NCI-H748 (cell line): Measurements from ENCODE around the gene DNM1.
A peak's percentile ranks its signal among the peaks of the same experiment; 100 is the strongest.
"Not testable (repeated sequence)": the region's sequence is repeated elsewhere in the genome, so short reads cannot be mapped to it uniquely, and the experiment has no call there.

Experiments
- DNase-seq: peaks from one replicate; lab custom pipeline; 2025; ENCODE audit not compliant: unreplicated experiment; lab: John Stamatoyannopoulos, UW

The DNM1 gene

GRCh38 chr9:128175726-128176125 is 27.5 kb upstream of the DNM1 start:
- no peak for DNase-seq

DNA sequence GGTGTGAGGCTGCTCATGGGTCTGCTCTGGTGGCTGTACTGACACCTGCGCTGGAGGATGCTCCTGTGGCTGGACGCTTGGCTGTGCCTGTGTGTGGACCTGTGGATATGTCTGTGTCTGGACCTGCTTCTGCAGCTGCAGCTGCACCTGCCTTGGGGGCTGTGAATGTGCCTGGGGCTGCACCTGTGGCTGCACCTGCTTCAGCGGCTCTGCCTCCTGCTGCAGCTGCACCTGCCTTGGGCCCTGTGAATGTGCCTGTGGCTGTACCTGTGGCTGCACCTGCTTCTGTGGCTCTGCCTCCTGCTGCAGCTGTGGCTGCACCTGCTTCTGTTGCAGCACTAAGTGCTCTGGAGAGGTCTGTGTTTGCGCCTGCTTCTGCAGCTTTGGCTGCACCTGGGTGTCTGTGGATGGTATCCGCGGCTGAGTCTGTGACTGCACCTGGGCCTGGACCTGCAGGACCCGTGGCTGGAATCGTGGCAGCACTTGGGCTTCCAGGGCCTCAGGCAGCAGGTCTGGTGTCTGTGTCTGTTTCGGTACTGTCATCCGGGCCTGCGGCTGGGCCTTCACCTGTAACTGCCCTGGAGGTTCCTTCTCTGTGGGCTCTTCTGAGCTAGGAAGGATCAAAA is 24.3 kb upstream of the DNM1 start:
- no peak for DNase-seq

DNA sequence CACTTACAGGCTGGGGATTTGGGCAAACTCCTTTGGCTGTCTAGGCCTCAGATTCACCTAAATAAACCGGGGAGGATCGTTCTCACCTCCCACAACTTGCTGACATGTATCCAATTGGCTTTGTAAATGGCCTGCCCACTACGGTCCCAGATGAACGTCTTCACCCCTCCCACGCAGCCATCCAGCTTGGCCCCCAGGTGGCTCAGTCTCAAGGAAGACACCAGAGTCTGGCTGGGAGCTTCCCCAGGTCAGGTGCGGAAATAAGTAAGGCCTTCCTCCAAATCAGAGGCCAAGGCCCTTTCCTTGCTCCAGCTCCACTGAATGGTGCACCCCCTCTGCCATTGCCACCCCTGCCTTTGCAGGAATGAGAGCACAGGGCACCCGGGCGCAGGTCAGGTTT is 23.2 kb upstream of the DNM1 start:
- no peak for DNase-seq

DNA sequence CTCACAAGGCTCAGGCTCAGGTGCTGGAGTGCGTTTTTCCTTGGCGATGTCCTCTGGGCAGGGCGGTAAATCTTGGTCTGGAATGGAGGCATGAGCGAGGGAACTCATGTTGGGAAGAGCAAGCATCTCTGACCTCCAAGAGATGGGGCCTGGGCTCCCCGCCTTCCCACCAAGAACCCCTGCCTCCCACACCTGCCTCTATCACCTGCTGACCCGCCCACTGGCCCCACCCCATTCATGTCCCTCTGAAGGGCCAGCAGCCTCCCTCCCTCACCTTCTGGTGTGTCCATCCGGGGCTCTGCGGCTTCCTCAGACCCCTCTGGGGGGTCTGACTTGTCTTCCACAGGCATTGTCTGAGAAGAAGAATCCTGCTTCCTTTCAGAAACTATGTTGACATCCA is 22.7 kb upstream of the DNM1 start:
- no peak for DNase-seq

GRCh38 chr9:128181480-128181879 is 21.7 kb upstream of the DNM1 start:
- not testable (repeated sequence) for DNase-seq

DNA sequence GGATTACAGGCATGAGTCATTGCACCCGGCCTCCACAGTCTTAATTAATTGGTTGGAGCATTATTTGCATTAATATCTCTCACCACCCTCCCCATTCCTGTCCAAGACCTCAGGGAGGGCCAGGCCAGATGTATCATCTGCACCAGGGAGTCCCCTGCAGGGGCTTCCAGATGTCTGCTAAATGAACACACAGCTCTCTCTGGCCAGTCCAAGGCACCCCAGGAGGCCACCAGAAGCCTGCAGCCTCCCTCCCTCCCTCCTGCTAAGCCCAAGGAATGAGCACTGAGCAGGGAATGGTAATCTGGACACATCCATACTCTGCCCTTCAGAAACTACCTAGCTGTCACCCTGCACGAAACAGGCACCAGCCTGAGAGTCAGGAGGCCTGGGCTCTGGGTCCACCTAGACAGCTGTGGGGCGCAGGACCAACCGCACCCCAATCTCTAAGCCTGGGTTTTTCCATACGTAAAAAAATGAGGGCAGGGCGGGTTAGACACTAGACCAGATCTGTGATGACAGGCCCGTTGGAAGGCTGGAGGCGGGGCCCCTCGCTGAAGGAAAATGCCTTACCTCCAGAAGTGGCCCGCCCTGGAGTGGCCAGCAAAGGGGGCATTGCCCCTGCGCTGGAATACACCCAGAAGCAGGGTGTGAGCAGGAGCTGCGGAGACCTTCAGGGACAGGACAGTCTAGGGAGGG is 20.1 kb upstream of the DNM1 start:
- DNase-seq, result no peak

- DNase-seq, result no peak
Measured at GRCh38 chr9:128185979-128186965, 16.9 kb upstream of the DNM1 start.

- no peak for DNase-seq
Measured at GRCh38 chr9:128187361-128187760, 15.8 kb upstream of the DNM1 start.

- DNase-seq, result no peak
Measured at GRCh38 chr9:128188209-128188608, 15.0 kb upstream of the DNM1 start.

- DNase-seq, result no peak
Measured at GRCh38 chr9:128190013-128190412, 13.2 kb upstream of the DNM1 start.

DNA sequence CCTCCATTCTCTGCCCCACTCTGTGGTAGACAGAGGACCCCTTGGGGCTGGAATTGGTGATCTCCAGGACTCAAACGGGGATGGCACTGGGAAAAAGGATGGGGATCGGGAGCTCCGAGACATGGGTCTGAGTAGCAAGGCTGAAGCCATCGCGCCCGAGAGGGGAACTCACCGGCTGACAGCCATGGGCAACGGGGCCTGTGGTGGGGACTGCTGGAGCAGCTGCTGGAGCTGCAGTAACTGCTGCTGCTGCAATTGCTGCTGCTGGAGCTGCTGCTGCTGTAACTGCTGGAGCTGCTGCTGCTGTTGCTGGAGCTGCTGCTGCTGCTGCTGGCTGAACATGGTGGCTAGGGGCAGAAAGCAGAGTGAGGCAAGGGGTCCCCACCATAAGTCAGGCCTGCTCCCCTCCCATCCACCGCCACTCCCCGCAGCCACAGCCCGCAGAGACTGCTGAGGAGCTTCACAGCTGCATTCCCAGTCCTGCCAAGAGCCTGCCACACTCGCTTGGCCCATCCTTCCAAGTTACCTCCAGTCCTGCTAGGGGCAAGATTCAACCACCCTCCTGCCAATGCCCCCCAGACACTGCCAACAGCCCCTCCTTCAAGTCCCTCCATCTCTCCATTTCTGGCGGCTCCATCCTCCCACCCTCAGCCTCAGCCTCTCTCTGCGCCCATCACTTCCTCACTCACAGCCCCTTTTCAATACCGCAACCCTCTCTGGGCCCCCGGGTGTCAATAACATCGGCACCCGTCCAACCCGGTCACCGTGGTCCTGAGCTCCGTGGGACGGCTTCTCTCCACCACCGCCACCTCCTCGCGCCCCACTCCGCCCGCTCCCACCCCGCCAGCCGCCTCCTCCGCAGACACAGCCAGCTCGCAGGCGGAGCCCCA is 12.4 kb upstream of the DNM1 start:
- DNase-seq, result peak; percentile 46

DNA sequence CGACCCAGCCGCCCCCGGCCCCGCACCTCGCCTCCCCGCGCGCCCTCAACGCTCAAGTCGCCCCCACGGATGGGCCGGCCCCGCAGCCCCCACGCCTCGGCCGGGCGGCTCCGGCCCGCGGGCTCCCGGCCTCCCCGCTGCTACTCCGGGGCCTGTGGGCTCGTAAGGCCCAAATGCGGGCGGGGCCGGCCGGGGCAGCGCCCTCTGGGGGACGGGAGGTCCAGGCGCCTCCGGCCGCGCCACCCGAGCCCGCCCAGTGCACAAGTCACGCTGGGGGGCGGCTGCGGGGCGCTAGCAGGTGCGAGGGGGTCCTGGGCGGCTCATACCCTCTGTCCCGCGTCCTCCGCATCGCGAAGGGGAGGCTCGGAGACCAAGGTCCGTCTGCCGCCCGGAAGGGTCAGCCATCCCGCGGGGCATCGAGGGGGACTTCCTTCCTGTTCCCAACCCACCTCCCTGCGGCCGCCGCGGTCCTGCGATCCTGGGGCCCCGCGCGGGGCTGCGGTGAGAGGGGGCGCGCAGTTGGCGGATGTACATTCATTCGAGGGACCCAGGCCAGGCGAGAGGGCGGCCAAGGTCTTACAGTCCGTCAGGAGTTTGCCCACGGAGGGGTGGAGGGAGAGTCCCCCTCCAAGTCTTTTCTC is 11.7 kb upstream of the DNM1 start, which contains the start of gene CIZ1:
CIZ1 (minus strand) TSS at position 167 of the 641 bp plus-strand sequence. CDS start 715 bp downstream, outside the sequence.
- DNase-seq, result peak; percentile 86

- DNase-seq, result peak; percentile 97
Measured at GRCh38 chr9:128192601-128193371, 10.4 kb upstream of the DNM1 start.

DNA sequence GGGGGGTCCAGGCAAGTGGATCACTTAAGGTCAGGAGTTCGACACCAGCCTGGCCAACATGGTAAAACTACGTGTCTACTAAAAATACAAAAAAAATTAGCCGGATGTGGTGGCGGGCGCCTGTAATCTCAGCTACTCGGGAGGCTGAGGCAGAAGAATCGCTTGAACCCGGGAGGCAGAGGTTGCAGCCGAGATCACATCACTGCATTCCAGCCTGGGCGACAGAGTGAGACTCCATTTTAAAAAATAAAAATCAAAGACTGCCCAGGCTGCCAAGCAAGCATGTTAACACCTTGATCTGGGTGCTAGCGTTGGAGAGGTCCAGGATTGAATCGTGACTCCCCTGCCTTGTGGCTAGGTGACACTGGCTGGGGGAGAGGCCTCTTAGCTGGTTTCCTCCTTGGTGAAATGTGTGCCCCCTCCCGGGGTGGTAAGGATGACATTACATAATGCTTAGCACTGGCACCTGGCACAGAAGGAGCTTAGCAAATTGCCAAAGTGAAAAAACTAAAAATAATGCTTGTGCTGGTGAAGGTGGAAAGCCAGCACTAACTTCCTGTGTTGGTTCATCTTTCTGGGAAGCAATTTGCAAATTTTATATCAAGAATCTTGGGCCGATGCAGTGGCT is 9.6 kb upstream of the DNM1 start:
- no peak for DNase-seq

GRCh38 chr9:128201441-128202369 is 1.5 kb upstream of the DNM1 start:
- no peak for DNase-seq

DNA sequence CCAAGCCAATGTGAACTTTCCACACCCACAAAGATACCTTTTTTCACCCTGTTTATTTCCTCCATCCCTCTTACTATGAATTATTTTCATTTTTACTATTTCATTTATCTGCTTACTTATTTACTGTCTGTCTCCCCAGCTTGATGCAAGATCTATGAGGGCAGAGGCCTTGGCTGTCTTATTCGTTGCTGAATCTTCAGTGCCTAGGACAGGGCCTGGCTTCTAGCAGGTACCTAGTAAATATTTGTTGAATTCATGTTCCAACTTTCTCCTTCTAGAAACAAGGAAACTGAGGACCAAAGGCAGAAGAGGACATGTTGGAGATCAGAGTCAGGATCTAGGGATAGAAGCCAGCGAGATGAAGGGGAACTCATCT is 543 bp upstream of the DNM1 start:
- DNase-seq, result no peak

DNA sequence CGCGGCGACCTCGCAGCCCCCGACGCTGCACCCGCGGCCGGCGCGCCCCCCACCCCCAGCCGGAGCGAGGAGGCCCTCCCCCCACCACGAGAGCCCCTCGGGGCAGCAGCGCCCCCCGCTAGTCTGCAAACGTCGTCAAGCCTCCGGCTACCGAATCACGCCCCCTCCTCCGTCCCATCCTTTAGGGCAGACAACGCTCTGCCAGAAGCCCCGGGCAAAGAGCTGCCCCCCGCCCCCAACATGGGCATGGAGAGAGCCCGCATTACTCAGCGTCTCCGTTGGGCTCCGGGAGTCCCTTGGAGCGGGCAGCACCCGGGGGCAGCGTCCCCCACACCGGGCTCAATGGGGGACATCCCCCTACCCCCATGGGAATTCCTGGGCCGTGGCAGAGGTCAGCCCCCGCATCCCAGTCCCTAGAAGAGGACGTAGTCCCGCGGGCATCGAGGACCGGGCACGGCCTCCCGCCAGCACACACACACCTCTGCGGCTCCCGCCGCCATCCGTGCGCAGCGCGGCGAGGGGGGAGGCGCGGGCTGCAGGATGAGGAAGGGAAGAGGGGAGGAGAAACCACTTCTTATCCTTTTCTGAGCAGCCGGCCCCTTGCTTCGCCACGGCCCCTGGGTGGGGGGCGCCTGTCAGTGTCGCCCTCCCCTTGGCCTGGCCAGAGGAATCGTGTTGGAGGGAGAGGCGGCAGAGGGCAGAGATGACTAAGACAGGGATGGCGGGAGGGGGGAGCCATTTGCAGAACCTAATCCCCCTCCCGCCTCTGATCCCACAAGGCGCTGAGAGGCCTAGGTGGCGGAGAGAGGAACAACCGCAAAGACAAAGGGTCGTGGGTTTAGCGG is 750 bp downstream of the DNM1 start:
- DNase-seq, result peak; percentile 66
